HEK293T (cell line): ENCODE results near the gene HDHD5.

ENCODE experiments used
- CTCF ChIA-PET: fragments of 350-600 bp; formaldehyde crosslinking; extraction: SDS; loops from one replicate; lab custom pipeline; 2021; ENCODE audit warnings: antibody characterized with exemption, inconsistent platforms; lab: Yijun Ruan, JAX
- POLR2A ChIA-PET: fragments of 350-600 bp; formaldehyde crosslinking; extraction: SDS; loops from one replicate; lab custom pipeline; 2020; ENCODE audit warnings: antibody characterized with exemption, inconsistent platforms; lab: Yijun Ruan, JAX
- DNase-seq: peaks from one replicate; pipeline ENCODE4 v3.0.0; 2012; ENCODE audit warnings: mixed read lengths; ENCODE audit errors: extremely low spot score
- ARNT ChIP-seq: fragments of 450-650 bp; IDR thresholded peaks from 2 replicates; pipeline ENCODE4 v1.6.1; 2017; ENCODE audit warnings: mild to moderate bottlenecking
- BHLHE40 ChIP-seq: fragments of 450-650 bp; IDR thresholded peaks from 2 replicates; pipeline ENCODE4 v1.6.1; 2016; ENCODE audit warnings: mild to moderate bottlenecking, moderate library complexity, borderline replicate concordance
- CTBP1 ChIP-seq: fragments of 450-650 bp; IDR thresholded peaks from 2 replicates; pipeline ENCODE4 v1.6.1; 2016; ENCODE audit warnings: borderline replicate concordance
- ELF4 ChIP-seq: fragments of 450-650 bp; IDR thresholded peaks from 2 replicates; pipeline ENCODE4 v1.6.1; 2017; ENCODE audit warnings: antibody characterized with exemption
- FOXA1 ChIP-seq: fragments of 450-650 bp; IDR thresholded peaks from 2 replicates; pipeline ENCODE4 v1.6.1; 2016; ENCODE audit warnings: mild to moderate bottlenecking
- FOXK2 ChIP-seq: fragments of 450-650 bp; IDR thresholded peaks from 2 replicates; pipeline ENCODE4 v1.6.1; 2016; ENCODE audit warnings: mild to moderate bottlenecking
- FOXM1 ChIP-seq: fragments of 450-650 bp; IDR thresholded peaks from 2 replicates; pipeline ENCODE4 v1.6.1; 2017; ENCODE audit warnings: mild to moderate bottlenecking, borderline replicate concordance
- HDGF ChIP-seq: fragments of 450-650 bp; IDR thresholded peaks from 2 replicates; pipeline ENCODE4 v1.6.1; 2017; ENCODE audit warnings: antibody characterized with exemption, borderline replicate concordance
- L3MBTL2 ChIP-seq: fragments of 450-650 bp; conservative IDR thresholded peaks from 2 replicates; pipeline ENCODE4 v1.6.1; 2016; ENCODE audit warnings: mild to moderate bottlenecking
- LEF1 ChIP-seq: fragments of 450-650 bp; IDR thresholded peaks from 2 replicates; pipeline ENCODE4 v1.6.1; 2017; ENCODE audit warnings: mild to moderate bottlenecking, borderline replicate concordance
- NFRKB ChIP-seq: fragments of 450-650 bp; IDR thresholded peaks from 2 replicates; pipeline ENCODE4 v1.6.1; 2016; ENCODE audit warnings: mild to moderate bottlenecking, moderate library complexity
- PKNOX1 ChIP-seq: fragments of 450-650 bp; IDR thresholded peaks from 2 replicates; pipeline ENCODE4 v1.6.1; 2016
- SP1 ChIP-seq: fragments of 450-650 bp; IDR thresholded peaks from 2 replicates; pipeline ENCODE4 v1.6.1; 2017
- SUZ12 ChIP-seq: fragments of 450-650 bp; IDR thresholded peaks from 2 replicates; pipeline ENCODE4 v1.6.1; 2016; ENCODE audit warnings: mild to moderate bottlenecking
- TARDBP ChIP-seq: fragments of 450-650 bp; IDR thresholded peaks from 2 replicates; pipeline ENCODE4 v1.6.1; 2016
- ZNF384 ChIP-seq: fragments of 450-650 bp; IDR thresholded peaks from 2 replicates; pipeline ENCODE4 v1.6.1; 2016

The HDHD5 gene

GRCh38 chr22:17143826-17144225, 15.3 kb downstream of the HDHD5 start:
- DNase-seq = no peak
- TF ChIP-seq SP1 (no peak), ELF4 (no peak), CTBP1 (no peak), SUZ12 (no peak), BHLHE40 (no peak), NFRKB (no peak), LEF1 (no peak), L3MBTL2 (no peak), ZNF384 (no peak)
- ChIA-PET CTCF (no interaction called here), POLR2A (no interaction called here)

GRCh38 chr22:17143101-17143500, 16.0 kb downstream of the HDHD5 start:
- POLR2A ChIA-PET = no interaction called here
- CTCF ChIA-PET = no interaction called here
- TF ChIP-seq ARNT = no peak
- TF ChIP-seq FOXA1 = no peak
- no peak for TF ChIP-seq BHLHE40
- TF ChIP-seq SP1 = no peak
- TF ChIP-seq ZNF384 = no peak
- no peak for DNase-seq

GRCh38 chr22:17140826-17141766, 18.0 kb downstream of the HDHD5 start:
- ChIA-PET POLR2A (no interaction called here), CTCF (no interaction called here)
- TF ChIP-seq LEF1 (no peak), NFRKB (no peak), HDGF (no peak), ARNT (no peak), FOXA1 (no peak), SUZ12 (no peak), FOXM1 (no peak), TARDBP (no peak), SP1 (no peak), BHLHE40 (no peak), PKNOX1 (no peak), ELF4 (no peak), CTBP1 (no peak)
- DNase-seq = no peak

- ChIA-PET CTCF (no interaction called here), POLR2A (no interaction called here)
- no peak for DNase-seq
- TF ChIP-seq CTBP1 (no peak), ELF4 (no peak), NFRKB (no peak), L3MBTL2 (no peak), LEF1 (no peak), SUZ12 (no peak), SP1 (no peak), TARDBP (no peak)
These were observed 19.1 kb downstream of the HDHD5 start for GRCh38 chr22:17140022-17140421.

- POLR2A ChIA-PET = interaction anchor here (1.3 kb wide), 1 partner anchor 28 kb away, joined by 3 read pairs; no protein-coding TSS in a partner anchor
- CTCF ChIA-PET = interaction anchor here (0.6 kb wide), 1 partner anchor 182 kb away, joined by 5 read pairs; no protein-coding TSS in a partner anchor
- no peak for DNase-seq
- no peak for TF ChIP-seq CTBP1
- TF ChIP-seq SP1 = no peak
- TF ChIP-seq L3MBTL2 = no peak
- no peak for TF ChIP-seq FOXM1
- no peak for TF ChIP-seq TARDBP
- TF ChIP-seq HDGF = no peak
- no peak for TF ChIP-seq BHLHE40
- no peak for TF ChIP-seq SUZ12
- no peak for TF ChIP-seq FOXA1
- TF ChIP-seq ELF4 = no peak
- TF ChIP-seq ZNF384 = no peak
- no peak for TF ChIP-seq ARNT
These were observed 20.6 kb downstream of the HDHD5 start for GRCh38 chr22:17138513-17138912.

- TF ChIP-seq SUZ12 (no peak), LEF1 (no peak), FOXK2 (no peak), BHLHE40 (no peak), HDGF (no peak), ELF4 (no peak), FOXA1 (no peak), ZNF384 (no peak), CTBP1 (no peak), SP1 (no peak), L3MBTL2 (no peak), TARDBP (no peak), NFRKB (no peak), ARNT (no peak), FOXM1 (no peak), PKNOX1 (no peak)
- ChIA-PET POLR2A (interaction anchor here (1.3 kb wide), 1 partner anchor 27 kb away, joined by 3 read pairs; no protein-coding TSS in a partner anchor), CTCF (interaction anchor here (0.6 kb wide), 1 partner anchor 183 kb away, joined by 5 read pairs; no protein-coding TSS in a partner anchor)
- no peak for DNase-seq
These were observed 21.1 kb downstream of the HDHD5 start for GRCh38 chr22:17137861-17138425.
